Measurements from ENCODE around the gene MSH4.
"Not testable (repeated sequence)": the region's sequence is repeated elsewhere in the genome, so short reads cannot be mapped to it uniquely, and the experiment has no call there.

Gene MSH4

GRCh38 chr1:75797273-75797588, 549 bp downstream of the MSH4 start:
- no peak for DNase-seq (ENCODE audit: low spot score)

GRCh38 chr1:75797606-75798216, 1.0 kb downstream of the MSH4 start:
- no peak for DNase-seq (ENCODE audit: low spot score)

DNA sequence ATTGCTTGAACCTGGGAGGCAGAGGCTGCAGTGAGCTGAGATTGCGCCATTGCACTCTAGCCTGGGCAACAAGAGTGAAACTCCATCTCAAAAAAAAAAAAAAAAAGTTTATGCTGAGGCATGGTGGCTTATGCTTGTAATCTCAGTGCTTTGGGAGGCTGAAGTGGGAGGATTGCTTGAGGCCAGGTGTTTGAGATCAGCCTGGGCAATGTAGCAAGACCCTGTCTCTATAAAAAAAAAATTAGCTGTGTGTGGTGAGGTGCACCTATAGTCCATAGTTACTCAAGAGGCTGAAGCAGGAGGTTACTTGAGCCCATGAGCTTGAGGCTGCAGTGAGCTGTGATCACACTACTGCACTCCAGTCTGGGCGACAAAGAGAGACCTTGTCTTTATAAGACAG, 4.8 kb downstream of the MSH4 start:
- not testable (repeated sequence) for DNase-seq (ENCODE audit: low spot score)

DNA sequence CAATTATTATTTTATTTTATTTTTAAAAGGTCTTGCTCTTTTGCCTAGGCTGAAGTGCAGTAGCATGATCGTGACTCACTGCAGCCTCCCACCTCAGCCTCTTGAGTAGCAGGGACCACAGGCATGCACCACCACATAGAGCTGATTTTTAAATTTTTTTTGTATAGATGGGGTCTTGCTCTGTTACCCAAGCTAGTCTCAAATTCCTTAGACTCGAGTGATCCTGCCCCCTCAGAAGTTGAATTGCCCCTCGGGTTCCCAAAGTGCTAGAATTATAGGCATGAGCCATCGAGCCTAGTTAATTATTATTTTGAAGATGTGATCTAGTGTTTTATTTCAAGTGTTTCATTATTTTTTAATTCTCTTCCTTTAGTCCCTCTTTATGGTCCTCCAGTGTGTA, 12.2 kb downstream of the MSH4 start:
- no peak for DNase-seq (ENCODE audit: low spot score)

DNA sequence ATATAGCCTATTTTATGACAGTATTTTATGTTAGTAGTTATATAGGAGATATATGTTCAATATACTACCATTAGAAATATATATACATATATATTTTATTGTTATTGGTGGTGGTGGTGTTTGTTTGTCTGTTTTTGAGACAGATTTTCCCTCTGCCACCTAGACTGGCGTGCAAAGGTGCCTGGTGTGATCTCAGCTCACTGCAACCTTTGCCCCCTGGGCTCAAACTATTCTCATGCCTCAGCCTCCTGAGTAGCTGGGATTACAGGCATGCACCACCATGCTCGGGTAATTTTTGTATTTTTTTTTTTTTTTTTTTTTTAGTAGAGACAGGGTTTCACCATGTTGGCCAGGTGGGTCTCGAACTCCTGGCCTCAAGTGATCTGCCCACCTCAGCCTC, 13.4 kb downstream of the MSH4 start:
- not testable (repeated sequence) for DNase-seq (ENCODE audit: low spot score)

- DNase-seq (ENCODE audit: low spot score): no peak
Measured at GRCh38 chr1:75811211-75811981, 14.7 kb downstream of the MSH4 start.

GRCh38 chr1:75812065-75812464, 15.4 kb downstream of the MSH4 start:
- no peak for DNase-seq (ENCODE audit: low spot score)

- DNase-seq (ENCODE audit: low spot score): not testable (repeated sequence)
Measured at GRCh38 chr1:75823596-75823995, 26.9 kb downstream of the MSH4 start.

GRCh38 chr1:75836528-75837100, 39.9 kb downstream of the MSH4 start:
- no peak for DNase-seq (ENCODE audit: low spot score)

DNA sequence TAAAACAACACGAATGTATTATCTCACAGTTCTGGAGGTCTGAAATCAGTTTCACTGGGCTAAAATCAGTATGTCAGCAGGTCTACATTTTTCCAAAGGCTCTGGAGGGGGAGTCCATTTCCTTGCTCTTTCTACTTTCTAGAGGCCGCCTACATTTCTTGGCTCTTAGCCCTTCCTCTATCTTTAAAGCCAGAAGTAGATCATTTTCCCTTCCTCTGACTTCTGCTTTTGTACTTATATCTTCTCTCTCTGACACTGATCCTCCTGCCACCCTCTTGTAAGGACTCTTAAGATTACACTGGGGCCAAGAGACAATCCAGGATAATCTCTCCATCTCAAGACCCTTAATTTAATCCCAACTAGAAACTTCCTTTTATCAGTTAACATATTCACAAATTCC, 41.4 kb downstream of the MSH4 start:
- DNase-seq (ENCODE audit: low spot score): no peak

DNA sequence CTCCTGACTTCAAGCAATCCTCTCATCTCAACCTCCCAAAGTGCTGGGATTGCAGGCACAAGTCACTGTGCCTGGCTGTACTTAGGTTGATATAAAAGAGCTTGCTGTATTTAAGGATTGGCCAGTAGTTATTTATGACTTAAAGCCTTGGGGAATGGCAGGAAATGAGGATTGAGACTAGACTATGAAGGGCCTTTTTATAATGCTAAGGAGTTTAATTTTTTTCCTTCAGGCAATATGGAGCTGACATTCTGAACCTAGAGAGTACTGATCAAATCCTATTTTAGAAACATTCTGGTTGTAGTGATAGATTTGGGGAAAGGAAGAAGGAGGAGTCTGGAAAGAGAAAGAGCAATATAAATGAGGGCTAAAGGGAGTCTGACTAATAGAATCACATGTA, 44.7 kb downstream of the MSH4 start:
- DNase-seq (ENCODE audit: low spot score): no peak

DNA sequence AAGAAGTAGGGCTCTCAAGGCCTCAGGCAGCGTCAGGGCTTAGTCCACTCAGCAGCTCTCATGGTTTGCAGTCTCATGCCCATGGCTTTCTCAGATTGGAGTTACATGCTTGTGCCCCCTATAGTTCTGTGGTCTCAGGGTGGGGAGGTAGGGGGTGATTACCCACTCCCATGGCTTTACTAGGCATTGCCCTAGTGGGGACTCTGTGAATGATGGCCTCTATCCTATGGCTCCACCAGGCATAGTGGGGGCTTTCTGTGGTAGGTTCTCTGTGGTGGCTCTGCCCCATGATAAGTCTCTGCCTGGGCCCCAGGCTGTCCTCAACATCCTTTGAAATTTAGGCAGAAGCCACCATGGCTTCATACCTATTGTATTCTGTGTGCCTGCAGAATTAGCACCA, 48.9 kb downstream of the MSH4 start:
- DNase-seq (ENCODE audit: low spot score): no peak

- no peak for DNase-seq (ENCODE audit: low spot score)
Measured at GRCh38 chr1:75855010-75855409, 58.3 kb downstream of the MSH4 start.

- no peak for DNase-seq (ENCODE audit: low spot score)
Measured at GRCh38 chr1:75855734-75856133, 59.1 kb downstream of the MSH4 start.

GRCh38 chr1:75861831-75862230, 65.1 kb downstream of the MSH4 start:
- DNase-seq (ENCODE audit: low spot score): no peak

GRCh38 chr1:75870951-75871350, 74.3 kb downstream of the MSH4 start:
- no peak for DNase-seq (ENCODE audit: low spot score)

DNA sequence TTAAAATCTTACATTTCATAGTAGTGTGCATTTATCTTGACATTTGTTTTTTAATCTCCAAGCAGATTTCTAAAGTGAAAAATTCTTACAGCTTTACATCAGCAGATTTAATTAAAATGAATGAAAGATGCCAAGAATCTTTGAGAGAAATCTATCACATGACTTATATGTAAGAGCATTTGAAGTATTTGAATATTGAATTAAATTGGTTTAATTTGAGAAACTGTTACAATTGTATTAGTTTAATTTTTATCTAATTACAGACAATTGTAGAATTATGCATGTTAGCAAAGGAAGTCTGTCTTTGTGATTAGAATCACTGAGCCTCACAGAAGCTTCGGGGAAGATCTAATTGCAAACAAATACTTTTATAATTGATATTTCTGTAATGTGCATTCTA, 83.3 kb downstream of the MSH4 start:
- no peak for DNase-seq (ENCODE audit: low spot score)

- no peak for DNase-seq (ENCODE audit: low spot score)
Measured at GRCh38 chr1:75884437-75884836, 87.8 kb downstream of the MSH4 start.

GRCh38 chr1:75901371-75901770, 104.7 kb downstream of the MSH4 start:
- no peak for DNase-seq (ENCODE audit: low spot score)

DNA sequence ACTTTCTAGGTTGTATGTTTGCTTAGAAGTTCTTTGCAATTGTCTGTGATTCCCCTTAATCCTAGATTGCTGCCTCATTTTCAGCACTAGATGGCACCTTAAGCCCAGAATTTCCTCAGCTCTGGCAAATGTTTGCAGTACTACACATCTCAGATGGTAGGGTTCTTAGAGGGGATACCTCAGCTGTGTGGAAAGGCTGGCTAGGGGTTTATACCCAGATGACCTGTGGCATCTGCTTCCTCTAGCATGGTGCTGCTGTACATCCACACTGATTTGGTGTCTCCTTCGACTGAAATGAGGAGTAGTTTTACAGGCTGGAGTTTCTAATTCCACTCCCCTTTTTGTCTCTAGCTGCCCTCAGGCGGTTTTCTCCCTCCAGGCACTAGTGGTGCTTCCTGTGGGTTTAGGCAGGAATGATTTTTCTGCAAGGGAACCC, 112.1 kb downstream of the MSH4 start:
- DNase-seq (ENCODE audit: low spot score): no peak

DNA sequence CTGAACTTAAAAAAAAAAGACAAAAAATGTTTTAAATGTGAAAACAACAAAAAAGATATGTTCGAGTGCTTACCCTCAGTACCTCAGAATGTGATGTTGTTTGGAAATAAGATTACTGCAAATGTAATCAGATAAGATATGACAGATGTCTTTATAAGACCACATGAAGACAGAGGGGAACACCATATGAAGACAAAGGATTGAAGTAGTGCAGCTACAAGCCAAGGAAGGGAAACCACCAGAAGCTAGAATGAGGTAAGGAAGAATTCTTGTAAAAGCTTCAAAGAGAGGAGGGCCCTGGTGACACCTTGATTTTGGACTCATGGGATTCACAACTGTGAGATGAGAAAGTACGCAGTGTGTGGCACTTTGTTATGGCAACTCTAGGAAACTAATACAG, 120.2 kb downstream of the MSH4 start:
- DNase-seq (ENCODE audit: low spot score): no peak

DNA sequence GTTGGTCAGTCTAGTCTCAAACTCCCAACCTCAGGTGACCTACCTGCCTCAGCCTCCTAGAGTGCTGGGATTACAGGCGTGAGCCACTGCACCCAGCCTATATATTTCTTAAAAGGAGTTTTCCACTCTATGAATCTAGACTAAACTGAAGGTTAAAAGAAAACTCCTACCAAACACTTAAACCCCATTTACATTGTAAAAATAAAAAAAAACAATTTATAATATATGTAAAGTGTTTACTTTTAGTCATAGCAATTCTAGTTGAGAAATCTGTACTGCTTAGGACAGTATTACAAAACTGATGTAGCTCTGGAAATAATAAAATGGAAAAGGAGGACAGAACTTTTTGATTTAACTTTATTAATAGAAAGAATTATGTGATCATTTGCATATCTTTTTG, 126.0 kb downstream of the MSH4 start:
- DNase-seq (ENCODE audit: low spot score): no peak

DNA sequence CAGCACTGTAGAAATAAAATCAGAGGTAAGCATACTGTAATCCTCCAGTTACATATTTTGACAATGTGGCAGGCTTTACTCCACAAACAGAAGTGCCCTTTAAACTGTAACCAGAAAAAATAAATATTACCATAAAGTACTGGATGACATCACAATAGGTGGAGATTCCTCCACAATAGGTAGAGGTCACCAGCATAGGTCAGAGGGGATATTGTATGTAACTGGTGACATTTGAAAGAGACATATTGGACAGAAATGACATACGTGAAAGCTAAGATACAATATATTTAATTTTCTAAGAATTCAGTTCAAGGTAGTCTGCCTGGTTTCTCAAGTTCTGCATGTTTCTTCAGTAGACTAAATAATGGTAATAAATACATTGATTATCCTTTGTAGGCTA, 135.6 kb downstream of the MSH4 start, which contains the start of gene ASB17:
ASB17 (minus strand) TSS at position 101 of the 400 bp plus-strand sequence. CDS start 113 bp downstream, outside the sequence.
- no peak for DNase-seq (ENCODE audit: low spot score)

DNA sequence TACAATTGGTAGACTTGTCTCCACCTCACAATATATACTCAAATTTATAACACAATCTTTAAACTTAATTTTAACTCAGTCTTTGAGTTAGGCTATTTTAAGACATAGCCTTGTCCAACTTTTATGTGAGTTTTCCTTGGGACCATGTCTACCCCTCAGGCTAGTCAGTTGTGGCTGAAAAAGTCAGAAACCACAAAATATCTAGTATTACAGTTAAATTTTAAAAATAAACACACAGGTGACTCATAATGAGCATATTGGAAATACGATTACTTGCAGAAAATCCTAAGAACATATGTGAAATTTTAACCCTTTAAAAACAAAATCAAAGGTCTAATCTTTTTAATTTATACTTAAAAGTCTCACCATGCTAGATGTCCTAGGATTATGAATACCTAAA, 140.4 kb downstream of the MSH4 start:
- DNase-seq (ENCODE audit: low spot score): no peak
